Activated CD8-positive, alpha-beta memory T cell treated with anti-CD3 and anti-CD28 coated beads, Interleukin-2, amount 50 U/mL, for 24 hours (primary cell): ENCODE data around the gene CAPS.

Experiments
- DNase-seq: peaks from one replicate; pipeline ENCODE4 v3.0.0-alpha.2; 2020; ENCODE audit errors: extremely low read depth

Gene CAPS

GRCh38 chr19:5934774-5935472 is 20.9 kb downstream of the CAPS start:
- no peak for DNase-seq

DNA sequence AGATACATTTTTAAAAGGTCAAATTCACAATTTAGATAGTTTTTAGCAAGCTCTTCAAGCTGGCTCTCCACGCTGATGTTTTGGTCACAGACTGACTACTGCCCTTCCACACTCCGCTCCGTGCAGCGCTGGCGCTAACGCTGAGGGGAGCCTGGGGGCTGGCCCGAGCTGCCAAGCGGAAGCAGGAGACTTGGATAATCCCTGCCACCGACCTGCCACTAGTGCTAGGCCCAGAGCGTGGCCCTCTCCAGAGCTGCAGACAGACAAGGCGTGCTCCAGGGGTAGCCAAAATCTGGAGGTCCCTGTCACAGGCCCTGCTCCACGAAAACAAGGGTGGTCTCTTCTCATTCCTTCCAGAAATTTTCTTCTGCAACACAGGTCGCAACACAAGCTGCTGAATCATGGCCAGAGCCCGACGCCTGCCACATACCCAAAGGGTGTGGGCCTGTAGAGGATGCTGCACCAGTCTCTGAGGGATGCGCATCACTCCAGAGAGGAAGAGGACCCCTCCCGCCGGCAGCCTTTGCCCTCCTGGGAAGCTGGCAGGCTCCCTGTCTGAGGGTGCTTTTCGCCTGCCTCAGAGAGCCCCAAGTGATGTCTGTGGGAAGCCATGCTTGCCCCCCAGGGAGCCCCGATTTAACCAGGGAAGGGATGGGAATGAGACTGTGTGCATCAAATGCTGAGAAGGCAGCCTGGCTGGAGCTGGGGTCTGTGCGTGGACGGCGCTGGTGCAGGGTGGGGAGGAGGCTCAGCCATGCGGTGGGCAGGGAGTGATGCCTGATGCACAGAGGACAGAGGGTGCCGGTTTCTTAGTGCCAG is 21.6 kb downstream of the CAPS start:
- DNase-seq = no peak

- DNase-seq = no peak
Measured at GRCh38 chr19:5936292-5936592, 22.2 kb downstream of the CAPS start.

- no peak for DNase-seq
Measured at GRCh38 chr19:5937550-5937949, 23.5 kb downstream of the CAPS start.

GRCh38 chr19:5940260-5941208 is 26.5 kb downstream of the CAPS start:
- no peak for DNase-seq

DNA sequence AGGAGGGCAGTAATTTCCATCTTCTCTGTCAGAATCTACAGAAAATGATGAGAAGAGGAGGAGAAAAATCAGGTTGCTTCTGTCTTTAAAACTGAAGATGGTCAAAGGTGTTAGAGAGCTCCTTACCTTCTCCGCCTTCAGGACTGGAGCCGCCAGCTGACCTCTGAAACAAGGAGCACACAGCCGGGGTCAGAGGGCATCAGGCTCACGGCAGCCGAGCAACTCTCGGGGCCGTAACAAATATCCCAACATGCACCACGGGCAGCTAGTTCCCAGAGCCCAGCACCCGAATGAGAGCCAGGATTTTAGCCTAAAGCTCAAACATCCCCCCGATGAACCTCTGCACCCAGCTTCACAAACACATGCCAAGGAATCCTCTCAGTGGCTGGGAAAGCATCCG is 27.6 kb downstream of the CAPS start:
- DNase-seq = no peak

GRCh38 chr19:5943045-5943444 is 29.0 kb downstream of the CAPS start:
- DNase-seq = no peak

DNA sequence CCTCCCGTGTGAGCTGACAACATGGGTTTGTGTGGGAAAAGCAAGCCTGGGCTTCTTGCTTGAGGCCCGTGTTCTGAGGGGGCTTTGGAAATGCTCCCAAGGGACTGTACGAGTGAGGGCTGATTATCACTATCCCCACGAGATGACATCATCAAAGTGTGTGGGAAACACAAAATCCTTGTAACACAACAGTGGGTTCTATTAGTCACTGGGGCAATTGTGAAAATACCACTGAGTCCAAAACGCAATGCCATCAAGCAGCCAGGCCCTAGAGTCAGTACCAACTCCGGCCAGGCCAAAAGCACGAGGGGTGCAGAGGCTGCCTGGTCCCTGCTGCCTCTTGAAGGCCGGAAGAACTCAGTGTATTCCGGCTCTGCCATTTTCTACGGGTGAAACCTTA is 29.6 kb downstream of the CAPS start:
- no peak for DNase-seq

DNA sequence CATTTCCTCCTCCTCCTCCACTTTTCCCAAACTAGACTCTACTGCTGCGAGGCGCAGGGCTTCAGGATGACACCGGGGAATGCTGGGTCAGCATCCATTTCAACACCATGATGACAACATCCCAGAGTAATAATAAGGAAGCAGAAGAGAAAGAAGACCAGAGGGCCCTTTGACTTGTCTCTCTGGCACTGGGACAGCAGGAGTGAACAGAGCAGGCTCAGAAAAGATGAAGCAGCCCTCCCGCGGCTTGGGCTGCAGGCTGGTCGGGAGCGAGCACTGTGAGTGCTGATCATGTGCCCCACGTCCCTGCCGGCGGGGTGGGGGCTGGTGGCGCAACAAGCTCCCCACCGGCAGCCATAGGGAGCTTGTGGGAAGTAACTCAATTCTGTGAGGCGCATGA is 33.4 kb downstream of the CAPS start:
- no peak for DNase-seq

DNA sequence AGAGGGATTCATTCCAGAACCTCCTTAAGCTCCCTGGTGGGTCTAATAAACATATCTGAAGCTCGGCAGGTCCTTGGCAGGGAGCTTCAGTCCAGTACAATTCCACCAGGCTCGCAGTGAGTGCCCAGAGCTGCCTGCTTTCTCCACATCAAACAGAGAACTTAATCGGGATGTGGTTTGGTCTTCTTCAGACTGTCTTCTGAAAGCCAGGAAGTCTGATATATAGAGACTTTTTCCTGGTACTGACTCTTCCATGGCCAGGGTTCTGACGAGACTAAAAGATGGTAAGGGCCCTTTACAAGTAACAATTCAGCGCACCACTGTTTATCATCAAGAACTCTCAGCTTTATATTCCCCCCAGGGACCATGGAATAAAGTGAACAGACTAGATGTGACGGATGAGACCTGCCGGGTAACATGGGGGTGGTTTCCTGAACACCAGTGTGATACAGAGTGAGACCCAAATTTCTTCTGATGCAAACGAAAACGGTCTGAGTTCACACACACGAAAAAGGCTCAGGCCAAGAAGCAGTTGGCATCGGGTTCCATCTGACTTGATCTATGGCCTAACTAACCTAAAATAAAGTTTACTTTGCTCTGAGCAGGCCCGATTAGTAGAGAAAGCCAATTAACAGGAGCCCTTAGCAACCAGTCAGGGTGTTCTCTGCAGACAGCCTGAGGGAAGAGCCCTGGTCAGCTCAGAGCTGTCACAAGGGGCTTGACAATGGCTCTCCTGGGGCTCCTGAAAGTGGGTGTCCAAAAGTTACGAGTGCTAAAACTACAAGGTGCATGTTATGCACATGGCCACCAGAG is 34.9 kb downstream of the CAPS start:
- no peak for DNase-seq

DNA sequence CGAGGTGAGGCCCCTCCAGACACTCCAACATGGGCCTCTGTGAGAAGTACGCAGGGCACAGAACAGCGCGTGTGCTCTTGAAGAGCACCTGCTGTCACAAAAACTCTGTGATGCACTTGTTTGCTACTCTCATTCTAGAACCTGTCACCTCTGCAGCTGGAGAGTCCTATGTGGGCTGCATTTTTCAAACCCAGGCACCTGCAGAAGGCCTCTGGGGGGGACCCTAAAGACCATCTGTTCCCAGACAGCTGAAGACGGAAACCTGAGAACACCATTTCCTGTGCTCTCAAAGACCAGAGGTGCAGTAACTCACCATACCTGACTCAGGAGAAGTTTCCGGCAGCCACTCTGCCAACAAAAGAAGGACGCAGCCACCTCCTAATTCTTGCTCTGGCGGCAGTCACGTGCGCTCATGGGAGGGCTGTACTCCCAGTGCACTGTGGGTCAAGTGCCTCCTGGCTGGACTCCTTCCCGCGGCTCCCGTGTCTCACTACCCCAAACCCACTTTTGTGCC is 35.8 kb downstream of the CAPS start:
- DNase-seq = no peak

GRCh38 chr19:5950741-5951140 is 36.7 kb downstream of the CAPS start:
- no peak for DNase-seq

DNA sequence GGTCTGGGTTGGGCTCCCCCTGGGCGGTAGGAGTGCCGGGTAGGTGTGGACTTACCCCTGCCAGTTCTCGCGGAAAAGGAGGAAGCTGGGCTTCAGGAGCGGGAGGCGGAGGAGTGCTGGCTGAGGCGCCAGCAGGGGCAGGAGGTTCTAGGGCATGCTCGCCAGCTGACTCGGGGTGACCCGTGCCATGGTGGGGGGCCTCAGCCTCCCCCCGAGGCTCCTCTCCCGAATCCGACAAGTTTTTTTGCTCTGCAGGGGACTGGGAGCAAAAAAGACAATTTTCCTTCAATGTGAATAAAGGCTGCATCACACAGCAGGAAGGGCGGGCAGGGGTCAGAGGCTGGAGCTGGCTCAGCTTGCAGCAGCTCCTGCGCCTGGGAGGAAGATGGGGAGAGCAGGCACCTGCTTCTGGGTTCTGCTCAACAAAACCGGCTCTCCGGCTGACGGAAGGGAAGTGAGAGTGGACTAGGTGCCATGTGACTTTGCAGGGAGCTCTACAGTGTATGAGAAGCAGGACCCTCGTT is 37.3 kb downstream of the CAPS start:
- no peak for DNase-seq

GRCh38 chr19:5952193-5953029 is 38.4 kb downstream of the CAPS start:
- DNase-seq = no peak

DNA sequence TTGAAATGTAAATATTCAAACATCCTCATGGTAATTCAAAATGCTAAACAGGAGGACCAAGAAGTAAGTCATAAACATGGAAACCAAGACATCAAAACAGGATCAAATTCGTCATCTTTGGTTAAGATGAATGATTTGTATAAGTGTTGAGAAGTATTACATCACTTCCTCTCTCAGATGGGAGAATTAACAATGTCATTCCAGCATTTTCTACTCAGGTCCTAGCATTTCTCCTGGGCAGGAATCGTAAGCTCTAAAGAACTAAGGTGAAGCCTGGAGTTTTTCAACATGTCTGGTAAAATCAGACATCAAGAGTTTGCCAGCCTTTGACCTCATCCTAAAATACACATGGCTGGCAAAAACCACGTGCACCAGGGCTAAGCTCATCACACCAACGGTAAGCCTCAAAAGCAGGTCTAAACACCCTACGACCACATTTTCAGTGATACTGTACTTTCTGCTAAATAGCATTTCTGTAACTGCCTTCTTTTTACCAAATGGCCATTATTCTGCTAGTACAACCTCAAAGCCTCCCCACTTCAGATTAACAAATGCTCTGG is 39.1 kb downstream of the CAPS start:
- DNase-seq = no peak

DNA sequence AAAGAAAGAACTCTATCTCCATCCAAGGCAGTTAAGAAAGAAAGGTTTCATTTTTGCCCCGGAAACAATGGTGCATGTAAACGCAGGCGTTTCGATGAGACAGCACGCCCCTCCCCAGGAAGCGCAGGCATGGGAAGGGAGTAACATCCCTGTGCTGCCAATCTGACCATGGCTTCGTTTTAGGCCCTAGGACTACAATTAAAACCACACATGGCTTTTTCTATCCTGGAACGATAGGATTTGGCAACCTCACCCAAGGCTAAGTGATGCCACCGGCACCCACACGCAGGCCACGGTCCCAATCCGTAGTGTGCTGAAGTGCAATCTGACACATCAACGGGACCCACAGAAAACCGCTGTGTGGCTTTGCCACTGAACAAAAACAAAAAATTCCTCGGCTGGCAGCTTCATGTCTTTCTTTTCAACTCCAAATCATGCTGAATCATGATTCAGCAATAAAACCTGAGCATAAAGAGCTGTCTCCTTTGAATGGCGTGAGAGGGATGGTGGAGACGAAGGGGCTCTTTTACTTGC is 39.7 kb downstream of the CAPS start:
- DNase-seq = no peak

GRCh38 chr19:5954293-5954692 is 40.2 kb downstream of the CAPS start:
- no peak for DNase-seq

- no peak for DNase-seq
Measured at GRCh38 chr19:5955636-5955935, 41.5 kb downstream of the CAPS start.

- DNase-seq = no peak
Measured at GRCh38 chr19:5956323-5956722, 42.3 kb downstream of the CAPS start.

DNA sequence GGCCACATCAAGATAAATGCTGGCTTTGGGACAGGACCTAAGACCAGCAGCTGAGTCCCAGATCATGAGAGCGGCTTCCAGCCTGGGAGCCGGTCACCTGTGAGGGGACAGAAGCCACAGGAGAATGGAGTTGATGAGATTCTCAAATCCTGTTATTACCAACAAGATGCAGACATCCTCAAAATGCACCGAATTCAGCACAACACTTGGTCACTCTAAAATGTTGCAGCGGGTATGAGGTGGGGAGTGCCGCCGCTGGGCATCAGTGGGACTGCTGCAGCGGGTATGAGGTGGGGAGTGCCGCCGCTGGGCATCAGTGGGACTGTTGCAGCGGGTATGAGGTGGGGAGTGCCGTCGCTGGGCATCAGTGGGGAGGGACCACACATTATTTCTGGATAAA is 42.7 kb downstream of the CAPS start:
- DNase-seq = no peak
